HG02610 (cell line): ENCODE data around the gene DBF4.
"Not testable (repeated sequence)": the region's sequence is repeated elsewhere in the genome, so short reads cannot be mapped to it uniquely, and the experiment has no call there.

Experiments
- ATAC-seq: cut with Tn5 transposase; IDR thresholded peaks from one replicate; pipeline ENCODE4 v1.9.1; 2021; ENCODE audit warnings: mild to moderate bottlenecking, moderate library complexity; ENCODE audit not compliant: unreplicated experiment

The DBF4 gene

DNA sequence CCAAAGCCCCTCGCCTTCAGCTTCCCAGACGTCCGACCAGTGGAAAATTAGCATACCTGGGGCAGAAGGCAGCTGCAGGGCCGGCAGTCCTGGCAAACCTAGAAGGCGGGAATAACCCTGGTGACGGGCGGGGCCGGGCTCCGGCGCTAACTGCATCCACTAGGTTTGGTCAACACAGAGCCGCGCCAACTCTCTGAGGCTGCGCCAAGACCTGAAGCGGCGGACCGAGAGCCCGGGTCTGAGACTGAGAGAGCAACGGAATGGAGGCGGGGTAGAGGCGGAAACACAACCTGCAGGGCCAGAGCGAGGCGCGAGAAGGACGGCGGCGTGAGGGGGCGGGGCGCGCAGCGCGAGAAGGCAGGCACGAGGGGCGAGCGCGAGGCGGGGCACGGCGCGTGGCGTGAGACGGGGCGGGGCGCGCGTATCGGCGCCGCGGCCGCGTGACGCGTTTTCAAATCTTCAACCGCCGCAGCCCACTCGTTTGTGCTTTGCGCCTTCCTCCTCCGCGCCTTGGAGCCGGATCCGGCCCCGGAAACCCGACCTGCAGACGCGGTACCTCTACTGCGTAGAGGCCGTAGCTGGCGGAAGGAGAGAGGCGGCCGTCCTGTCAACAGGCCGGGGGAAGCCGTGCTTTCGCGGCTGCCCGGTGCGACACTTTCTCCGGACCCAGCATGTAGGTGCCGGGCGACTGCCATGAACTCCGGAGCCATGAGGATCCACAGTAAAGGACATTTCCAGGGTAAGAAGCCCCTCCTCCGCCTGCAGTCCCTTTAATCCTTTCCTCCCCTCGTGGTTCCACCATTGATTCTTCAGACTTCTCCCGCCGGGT lies at the start of gene DBF4, which contains the start of gene SLC25A40:
Gene DBF4 (plus strand): TSS at position 454 of the 829 bp plus-strand sequence. CDS start 240 bp downstream, at position 694.
Gene SLC25A40 (minus strand): TSS at position 321 of the 829 bp plus-strand sequence. CDS start 17,633 bp downstream, outside the sequence.
- ATAC-seq, result peak; percentile 92

DNA sequence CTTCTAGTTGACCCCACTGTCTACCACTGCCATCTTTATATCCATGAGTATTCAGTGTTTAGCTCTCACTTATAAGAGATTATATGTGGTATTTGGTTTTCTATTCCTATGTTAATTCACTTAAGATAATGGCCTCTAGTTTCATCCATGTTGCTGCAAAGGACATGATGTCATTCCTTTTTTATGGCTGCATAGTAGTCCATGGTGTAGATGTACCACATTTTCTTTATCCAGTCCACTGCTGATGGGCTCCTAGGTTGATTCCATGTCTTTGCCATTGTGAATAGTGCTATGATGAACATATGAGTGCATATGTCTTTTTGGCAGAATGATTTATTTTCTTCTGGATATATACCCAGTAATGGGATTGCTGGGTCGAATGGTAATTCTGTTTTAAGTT lies 47.9 kb upstream of the DBF4 start:
- ATAC-seq, result not testable (repeated sequence)

- no peak for ATAC-seq
Observed at GRCh38 chr7:87831097-87831496, 45.2 kb upstream of the DBF4 start.

DNA sequence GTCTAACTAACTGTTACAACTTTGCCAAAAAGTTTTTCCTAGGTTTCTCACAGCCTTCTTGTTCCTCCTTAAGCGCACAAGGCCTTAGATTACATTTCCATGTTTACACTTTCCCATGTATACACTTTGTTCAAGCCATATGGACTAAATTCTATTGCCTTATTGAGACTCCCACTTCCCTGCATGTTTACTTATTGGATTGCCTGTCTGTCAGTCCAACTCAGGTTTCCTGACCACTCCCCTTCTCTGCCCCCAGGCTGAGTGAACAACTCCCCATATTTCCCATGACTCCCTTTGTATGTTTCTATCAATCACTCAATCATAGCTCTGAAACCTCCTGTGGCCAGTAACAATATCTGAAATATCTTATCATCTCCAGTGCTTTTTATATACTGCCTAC lies 43.2 kb upstream of the DBF4 start:
- no peak for ATAC-seq

DNA sequence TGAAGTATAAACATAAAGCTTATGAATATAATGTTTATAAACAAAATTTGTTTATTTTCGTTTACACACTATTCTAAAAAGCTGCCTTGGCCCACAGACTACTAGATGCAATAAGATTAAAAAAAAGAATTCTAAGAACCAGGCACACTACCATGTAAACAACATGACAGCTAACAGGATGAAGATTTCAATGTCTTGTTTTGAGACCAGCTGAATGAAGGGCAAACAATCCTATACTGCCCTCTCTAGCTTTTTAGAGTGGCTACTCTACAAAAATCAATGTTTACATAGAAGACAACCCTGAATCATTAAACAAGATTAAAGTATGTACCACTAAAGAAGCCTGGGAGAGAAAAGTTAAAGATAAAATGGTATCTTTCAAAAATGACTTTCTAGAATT lies 38.7 kb upstream of the DBF4 start:
- no peak for ATAC-seq

DNA sequence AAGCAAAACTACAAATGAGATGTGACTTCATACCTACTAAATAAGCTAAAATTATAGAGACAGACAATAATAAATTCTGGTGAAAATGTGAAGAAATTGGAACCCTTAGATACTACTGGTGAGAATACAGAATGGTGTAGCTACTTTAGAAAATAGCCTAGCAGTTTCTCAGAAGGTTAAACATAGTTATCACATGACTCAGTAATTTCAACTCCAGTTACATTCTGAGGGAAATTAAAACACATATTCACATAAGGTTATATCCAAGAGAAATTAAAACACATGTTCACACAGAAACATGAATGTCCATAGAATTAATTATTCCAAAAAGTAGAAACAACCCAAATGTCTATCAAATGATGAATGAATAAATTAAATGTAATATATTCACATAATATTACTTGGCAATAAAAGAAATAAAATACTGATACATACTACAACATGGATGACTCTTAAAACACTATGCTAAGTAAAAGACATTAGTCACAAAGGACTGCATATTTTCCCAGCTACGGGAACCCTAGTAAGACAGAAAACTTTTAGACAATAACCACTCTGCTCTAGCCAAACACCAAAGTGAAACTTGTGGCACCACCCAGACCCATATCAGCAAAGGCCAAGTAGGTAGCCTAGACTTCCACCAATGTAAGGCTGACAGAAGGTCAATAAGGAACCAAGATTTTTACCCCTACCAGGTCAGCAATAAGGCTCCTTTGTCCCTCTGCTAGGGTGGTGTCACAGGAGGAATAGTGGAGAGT lies 25.3 kb upstream of the DBF4 start:
- ATAC-seq, result no peak

DNA sequence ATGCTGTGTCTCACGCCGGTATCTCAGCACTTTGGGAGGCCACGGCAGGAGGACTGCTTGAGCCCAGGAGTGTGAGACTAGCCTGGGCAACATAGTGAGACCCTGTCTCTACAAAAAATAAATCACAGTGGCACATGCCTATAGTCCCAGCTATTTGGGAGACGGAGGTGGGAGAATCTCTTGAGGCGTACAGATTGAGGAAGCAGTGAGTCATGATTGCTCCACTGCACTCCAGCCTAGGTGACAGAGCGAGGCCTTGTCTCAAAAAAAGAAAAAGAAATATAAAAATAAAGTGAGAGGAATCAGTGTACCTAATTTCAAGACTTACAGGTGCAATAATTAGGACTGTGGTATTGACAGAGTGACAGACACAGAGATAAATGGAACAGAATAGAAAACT lies 24.0 kb upstream of the DBF4 start:
- no peak for ATAC-seq

DNA sequence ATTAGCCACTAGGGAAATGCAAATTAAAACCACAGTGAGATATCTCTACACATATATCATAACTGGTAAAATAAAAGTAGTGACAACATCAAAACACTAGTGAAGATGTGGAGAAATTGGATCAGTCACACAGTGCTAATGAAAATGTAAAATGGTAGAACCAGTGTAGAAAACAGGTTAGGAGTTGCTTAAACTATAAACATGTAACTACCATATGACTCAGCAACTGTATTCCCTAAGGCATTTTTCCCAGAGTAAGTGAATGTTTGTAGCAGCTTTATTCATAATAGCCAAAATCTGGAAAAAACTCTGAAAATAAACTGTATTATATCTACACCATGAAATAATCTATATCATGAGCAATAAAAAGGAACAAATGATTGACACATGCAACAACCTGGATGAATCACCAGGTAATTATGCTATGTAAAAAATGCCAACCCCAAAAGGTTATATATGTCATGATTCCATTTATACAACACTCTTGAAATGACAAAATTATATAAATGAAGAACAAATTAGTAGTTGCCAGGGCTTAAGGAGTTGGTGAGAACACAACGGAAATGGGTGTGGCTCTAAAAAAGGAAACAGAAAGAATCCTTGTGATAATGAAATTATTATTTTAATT lies 22.9 kb upstream of the DBF4 start:
- ATAC-seq, result no peak

- ATAC-seq, result no peak
Observed at GRCh38 chr7:87858417-87859100, 17.7 kb upstream of the DBF4 start.

DNA sequence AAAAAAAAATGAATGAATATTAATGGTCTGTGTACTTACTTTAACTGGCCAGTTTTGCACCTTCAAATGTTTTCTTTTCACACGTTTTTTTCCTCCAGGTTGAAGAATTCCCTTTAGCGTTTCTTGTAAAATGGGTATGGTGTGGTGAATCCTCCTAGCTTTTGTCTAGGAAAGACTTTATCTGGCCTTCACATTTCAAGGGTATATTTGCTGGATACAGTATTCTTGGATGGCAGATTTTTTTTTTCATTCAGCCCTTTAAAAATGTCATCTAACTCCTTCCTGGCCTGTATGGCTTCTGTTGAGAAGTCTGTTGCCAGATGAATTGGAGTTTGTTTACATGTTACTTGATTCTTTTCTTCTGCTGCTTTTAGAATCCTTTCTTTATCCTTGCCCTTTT lies 10.2 kb upstream of the DBF4 start:
- ATAC-seq, result no peak

DNA sequence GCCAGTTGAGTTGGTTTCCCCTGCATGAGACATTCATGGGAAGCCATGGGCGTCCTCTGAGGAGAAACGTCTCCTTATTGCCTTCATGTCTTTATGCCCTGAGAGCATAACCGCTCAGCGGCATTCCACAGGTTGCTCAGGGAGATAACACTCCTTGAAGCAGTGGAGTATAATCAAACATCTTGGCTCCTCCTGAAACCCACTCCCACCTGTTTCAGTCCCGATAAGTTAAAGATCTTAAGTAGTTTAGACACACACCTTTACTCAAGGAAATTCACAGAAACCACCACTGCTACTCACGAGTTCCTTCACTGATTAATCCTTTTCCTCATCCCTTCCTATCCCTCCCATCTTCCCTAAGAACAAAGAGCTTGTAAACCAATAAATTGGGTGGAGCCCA lies 9.8 kb upstream of the DBF4 start:
- ATAC-seq, result not testable (repeated sequence)

GRCh38 chr7:87870471-87870870 lies 5.8 kb upstream of the DBF4 start:
- ATAC-seq, result no peak

DNA sequence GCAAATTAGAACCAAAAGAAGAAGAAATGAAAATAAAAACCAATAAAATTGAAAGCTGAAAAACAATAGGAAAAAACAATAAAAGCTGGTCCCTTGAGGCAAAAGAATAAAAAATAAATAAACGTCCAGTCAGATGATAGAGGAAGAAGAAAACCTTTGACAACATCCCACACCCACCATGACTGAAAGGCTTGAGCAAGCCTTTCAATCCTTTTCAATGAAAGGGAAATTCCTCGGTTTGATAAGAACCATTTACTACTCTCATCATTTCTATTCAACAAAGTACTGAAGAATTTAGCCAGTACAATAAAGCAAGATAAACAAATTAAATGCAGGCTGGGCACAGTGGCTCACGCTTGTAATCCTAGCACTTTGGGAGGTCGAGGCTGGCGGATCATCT lies 3.9 kb upstream of the DBF4 start:
- no peak for ATAC-seq

- not testable (repeated sequence) for ATAC-seq
Observed at GRCh38 chr7:87873328-87873727, 3.0 kb upstream of the DBF4 start.

- ATAC-seq, result no peak
Observed at GRCh38 chr7:87874066-87874465, 2.2 kb upstream of the DBF4 start.

DNA sequence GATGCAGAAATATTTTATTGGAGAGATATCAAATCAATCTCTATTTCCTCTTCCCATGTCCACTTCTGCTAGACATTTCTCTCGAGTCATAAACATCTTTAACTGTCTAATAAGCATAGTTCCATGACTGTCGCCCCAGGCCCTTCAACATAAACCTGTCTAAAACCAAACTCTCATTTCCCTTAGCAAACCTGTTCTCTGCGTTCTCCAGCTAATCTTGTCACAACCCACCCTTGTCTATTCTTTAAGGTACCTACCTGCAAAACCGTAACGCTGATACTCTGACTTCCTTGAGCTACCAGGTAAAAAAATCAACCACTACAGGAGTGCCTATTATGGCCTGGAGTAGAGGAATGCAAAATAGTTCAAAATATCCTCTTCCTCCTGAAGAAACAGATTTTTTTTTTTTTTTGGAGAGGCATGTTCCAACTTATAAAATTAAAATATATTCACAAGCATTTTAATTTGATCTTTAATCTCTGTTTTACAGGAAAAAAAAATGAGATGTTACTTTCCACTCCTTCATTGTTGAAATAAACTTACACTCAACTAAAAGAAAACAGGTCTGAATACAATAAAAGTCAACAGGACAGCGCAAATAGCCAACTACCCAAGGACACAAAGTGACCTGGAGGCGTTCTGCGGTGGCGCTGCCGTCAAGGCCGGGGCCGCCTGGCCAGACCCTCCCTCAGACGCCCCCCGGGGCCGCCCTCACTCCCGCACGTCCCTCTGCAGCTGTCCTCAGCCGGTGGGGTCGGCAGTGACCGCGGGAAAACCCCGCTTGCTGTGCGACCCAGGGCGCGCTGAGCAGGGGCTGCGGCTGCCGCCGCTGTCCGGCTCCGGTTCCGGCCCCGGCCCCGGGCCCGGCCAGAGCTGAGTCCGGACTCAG lies 898 bp upstream of the DBF4 start:
- peak; percentile 20 for ATAC-seq

- no peak for ATAC-seq
Observed at GRCh38 chr7:87876869-87877234, 559 bp downstream of the DBF4 start.

DNA sequence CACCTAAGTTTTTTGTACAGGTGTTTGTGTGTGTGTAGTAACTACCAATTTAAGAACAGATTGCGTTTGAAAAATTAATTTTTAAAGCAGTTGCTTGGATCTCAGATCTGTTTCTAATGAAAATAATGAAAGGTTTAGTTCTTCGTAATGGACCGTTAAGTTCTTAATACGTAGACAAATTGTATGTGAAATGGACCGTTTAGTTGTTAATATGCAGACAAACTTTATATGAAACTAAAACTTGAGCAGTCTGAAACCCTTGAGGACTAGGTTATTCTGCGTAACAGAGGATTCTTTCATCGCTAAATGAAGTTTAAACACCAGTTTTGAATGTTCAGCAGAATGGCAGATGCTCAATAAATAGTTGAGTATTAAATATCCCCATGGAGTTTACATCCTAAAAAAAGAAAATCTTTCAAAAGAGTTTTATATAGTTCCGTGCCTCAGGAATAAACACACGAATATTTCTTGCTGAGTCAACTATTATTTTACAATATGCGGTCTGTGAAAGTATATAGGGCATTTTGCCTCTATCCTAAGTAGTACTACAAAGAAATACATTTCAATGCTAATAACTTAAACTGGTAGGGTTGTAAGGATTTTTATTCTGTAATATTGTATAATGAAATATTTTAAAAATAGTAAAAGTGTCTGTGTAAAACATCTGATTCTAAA lies 1.2 kb downstream of the DBF4 start:
- no peak for ATAC-seq

- no peak for ATAC-seq
Observed at GRCh38 chr7:87878208-87878735, 2.0 kb downstream of the DBF4 start.
